Mesothelial cell of epicardium (in vitro differentiated cells): ENCODE results near the gene DDN. TPM values are rescaled to one million over a fixed set of nuclear protein-coding genes. Genes with fewer than 3 reads are reported as not detected.

Source experiments
- DNase-seq, 2 experiments: peaks; one replicate each; pipeline ENCODE4 v3.0.0; 2021; ENCODE audit warnings: low spot score in 2 of 2; ENCODE audit not compliant: unreplicated experiment in 2 of 2
- H3K27ac Mint-ChIP-seq: 2 replicates; pipeline ENCODE4 v1.8.0; 2021; ENCODE audit warnings: mixed read lengths
- H3K27me3 Mint-ChIP-seq: 2 replicates; pipeline ENCODE4 v1.8.0; 2021; ENCODE audit warnings: low read depth, mixed read lengths
- H3K36me3 Mint-ChIP-seq: 2 replicates; pipeline ENCODE4 v1.8.0; 2021; ENCODE audit warnings: mixed read lengths
- H3K4me1 Mint-ChIP-seq: 2 replicates; pipeline ENCODE4 v1.8.0; 2021; ENCODE audit warnings: mixed read lengths
- H3K4me3 Mint-ChIP-seq: 2 replicates; pipeline ENCODE4 v1.8.0; 2021; ENCODE audit warnings: mild to moderate bottlenecking, moderate library complexity, mixed read lengths
- H3K9me3 Mint-ChIP-seq: 2 replicates; pipeline ENCODE4 v1.8.0; 2021; ENCODE audit warnings: mixed read lengths
- CTCF ChIP-seq: fragments of 200-600 bp; sonication (generic); IDR thresholded peaks from one replicate; pipeline ENCODE4 v1.5.0; 2021; ENCODE audit warnings: antibody characterized with exemption; ENCODE audit not compliant: unreplicated experiment
- total RNA-seq: library from RNA; stranded (reverse); gene quantifications from 3 replicates; pipeline ENCODE4 v1.2.1, GENCODE V29; 2021

DDN gene
- total RNA-seq, 1 donor from 2014 or later, result 0.36 TPM

GRCh38 chr12:49030119-49030518, 30.9 kb upstream of the DDN start:
- Mint-ChIP-seq H3K36me3 (peaks cover 20% of the 10 kb centered on the region), H3K4me3 (no peak overlapping the region), H3K27me3 (no peaks in the 10 kb centered on the region), H3K9me3 (no peaks in the 10 kb centered on the region), H3K27ac (no peak overlapping the region), H3K4me1 (no peaks in the 10 kb centered on the region)
- DNase-seq, result no peak
- no peak for TF ChIP-seq CTCF

- H3K4me3 Mint-ChIP-seq, result no peak overlapping the region
- no peaks in the 10 kb centered on the region for H3K27me3 Mint-ChIP-seq
- TF ChIP-seq CTCF, result no peak
- no peak overlapping the region for H3K27ac Mint-ChIP-seq
- H3K36me3 Mint-ChIP-seq, result peaks cover 23% of the 10 kb centered on the region
- no peaks in the 10 kb centered on the region for H3K4me1 Mint-ChIP-seq
- DNase-seq, result no peak
- no peaks in the 10 kb centered on the region for H3K9me3 Mint-ChIP-seq
Observed at GRCh38 chr12:49028666-49029275, 29.6 kb upstream of the DDN start.

- H3K9me3 Mint-ChIP-seq, result no peaks in the 10 kb centered on the region
- no peak overlapping the region for H3K4me3 Mint-ChIP-seq
- H3K27ac Mint-ChIP-seq, result no peak overlapping the region
- no peak for TF ChIP-seq CTCF
- no peak for DNase-seq
- peaks cover 23% of the 10 kb centered on the region for H3K36me3 Mint-ChIP-seq
- no peaks in the 10 kb centered on the region for H3K4me1 Mint-ChIP-seq
- H3K27me3 Mint-ChIP-seq, result no peaks in the 10 kb centered on the region
Observed at GRCh38 chr12:49027846-49028555, 28.8 kb upstream of the DDN start.

GRCh38 chr12:49026678-49027480, 27.7 kb upstream of the DDN start:
- Mint-ChIP-seq H3K4me3 (no peak overlapping the region), H3K36me3 (peaks cover 27% of the 10 kb centered on the region), H3K27ac (no peak overlapping the region), H3K4me1 (no peaks in the 10 kb centered on the region), H3K27me3 (no peaks in the 10 kb centered on the region), H3K9me3 (no peaks in the 10 kb centered on the region)
- no peak for TF ChIP-seq CTCF
- DNase-seq, result no peak

GRCh38 chr12:49026101-49026500, 26.9 kb upstream of the DDN start:
- no peak for TF ChIP-seq CTCF
- Mint-ChIP-seq H3K9me3 (no peaks in the 10 kb centered on the region), H3K27ac (no peak overlapping the region), H3K4me3 (no peak overlapping the region), H3K27me3 (no peaks in the 10 kb centered on the region), H3K4me1 (no peaks in the 10 kb centered on the region), H3K36me3 (peaks cover 29% of the 10 kb centered on the region)
- no peak for DNase-seq
